OCI-LY3 (cell line): ENCODE data around the gene MOXD1.

ENCODE experiments used
- EZH2phosphoT487 ChIP-seq: fragments of 200-600 bp; shearing (Covaris generic); IDR thresholded peaks from 2 replicates; pipeline ENCODE4 v1.6.1; 2018; ENCODE audit warnings: antibody characterized with exemption, mixed run types, low read depth
- TF ChIP-seq, protein P1 (sequence below): fragments of 200-600, 300-600 bp; sonication (generic); IDR thresholded peaks from 2 replicates; pipeline ENCODE4 v1.5.1; 2014; ENCODE audit warnings: antibody characterized with exemption, low read length, low read depth

DNA sequence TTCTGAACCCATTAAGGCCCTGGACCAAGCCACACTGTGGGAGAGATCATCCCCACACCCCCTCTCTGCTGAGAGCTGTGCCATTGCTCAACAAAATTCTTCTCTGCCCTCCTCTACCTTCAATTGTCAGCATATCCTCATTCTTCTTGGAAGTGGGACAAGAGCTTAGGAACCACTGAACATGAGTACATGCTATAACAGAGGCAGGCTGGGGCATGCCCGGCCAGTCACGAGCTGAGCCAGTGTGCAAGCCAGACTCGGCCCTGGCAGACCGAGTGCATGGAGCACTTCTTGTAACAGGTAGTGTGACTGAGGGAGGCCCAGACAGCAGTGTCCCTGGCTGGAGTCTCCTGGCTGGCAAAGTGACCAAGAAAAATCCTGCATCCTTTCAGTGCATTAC, 149.2 kb downstream of the MOXD1 start:
- TF ChIP-seq EZH2phosphoT487: no peak
- TF ChIP-seq, protein P1, sequence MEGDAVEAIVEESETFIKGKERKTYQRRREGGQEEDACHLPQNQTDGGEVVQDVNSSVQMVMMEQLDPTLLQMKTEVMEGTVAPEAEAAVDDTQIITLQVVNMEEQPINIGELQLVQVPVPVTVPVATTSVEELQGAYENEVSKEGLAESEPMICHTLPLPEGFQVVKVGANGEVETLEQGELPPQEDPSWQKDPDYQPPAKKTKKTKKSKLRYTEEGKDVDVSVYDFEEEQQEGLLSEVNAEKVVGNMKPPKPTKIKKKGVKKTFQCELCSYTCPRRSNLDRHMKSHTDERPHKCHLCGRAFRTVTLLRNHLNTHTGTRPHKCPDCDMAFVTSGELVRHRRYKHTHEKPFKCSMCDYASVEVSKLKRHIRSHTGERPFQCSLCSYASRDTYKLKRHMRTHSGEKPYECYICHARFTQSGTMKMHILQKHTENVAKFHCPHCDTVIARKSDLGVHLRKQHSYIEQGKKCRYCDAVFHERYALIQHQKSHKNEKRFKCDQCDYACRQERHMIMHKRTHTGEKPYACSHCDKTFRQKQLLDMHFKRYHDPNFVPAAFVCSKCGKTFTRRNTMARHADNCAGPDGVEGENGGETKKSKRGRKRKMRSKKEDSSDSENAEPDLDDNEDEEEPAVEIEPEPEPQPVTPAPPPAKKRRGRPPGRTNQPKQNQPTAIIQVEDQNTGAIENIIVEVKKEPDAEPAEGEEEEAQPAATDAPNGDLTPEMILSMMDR: no peak
